Stimulated activated CD4-positive, alpha-beta T cell treated with anti-CD3 and anti-CD28 coated beads, Interleukin-15, amount 100 ng/mL, for 24 hours (primary cell): Measurements from ENCODE around the gene EXOC3L2.
"Not testable (repeated sequence)": the region's sequence is repeated elsewhere in the genome, so short reads cannot be mapped to it uniquely, and the experiment has no call there.

ENCODE experiments used
- DNase-seq: peaks from one replicate; pipeline ENCODE4 v3.0.0-alpha.2; 2020

Gene EXOC3L2

DNA sequence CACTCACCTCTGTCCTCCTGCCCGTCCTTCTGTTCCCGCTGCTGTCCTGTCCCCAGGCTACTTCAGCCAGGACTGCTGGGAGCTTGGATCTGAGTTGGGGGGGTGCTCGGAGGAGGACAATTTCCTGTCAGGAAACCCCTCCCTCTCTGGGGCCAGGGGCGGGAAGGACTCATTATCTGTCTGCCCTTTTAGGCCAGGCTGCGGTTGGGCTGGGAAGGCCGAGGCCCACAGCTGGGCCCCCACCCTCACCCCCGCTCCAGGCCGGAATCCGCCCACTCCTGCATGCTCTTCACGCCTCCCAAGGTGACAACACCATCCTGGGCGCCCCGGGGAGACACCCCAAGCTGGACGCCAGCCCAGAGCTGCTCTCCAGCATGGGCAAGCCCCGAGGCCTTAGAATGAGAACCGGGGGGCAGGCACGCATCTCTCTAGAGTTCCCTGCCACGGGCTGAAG is at the start of gene EXOC3L2:
Gene EXOC3L2 (minus strand): TSS at position 74 of the 454 bp plus-strand sequence. CDS start 6,362 bp downstream, outside the sequence.
- DNase-seq, result no peak

- no peak for DNase-seq
These were observed 49.3 kb upstream of the EXOC3L2 start for GRCh38 chr19:45294291-45295029.

- DNase-seq, result peak; percentile 36
These were observed 48.5 kb upstream of the EXOC3L2 start for GRCh38 chr19:45293682-45294081.

GRCh38 chr19:45291834-45292233 is 46.6 kb upstream of the EXOC3L2 start:
- DNase-seq, result no peak

- no peak for DNase-seq
These were observed 45.2 kb upstream of the EXOC3L2 start for GRCh38 chr19:45290381-45290931.

DNA sequence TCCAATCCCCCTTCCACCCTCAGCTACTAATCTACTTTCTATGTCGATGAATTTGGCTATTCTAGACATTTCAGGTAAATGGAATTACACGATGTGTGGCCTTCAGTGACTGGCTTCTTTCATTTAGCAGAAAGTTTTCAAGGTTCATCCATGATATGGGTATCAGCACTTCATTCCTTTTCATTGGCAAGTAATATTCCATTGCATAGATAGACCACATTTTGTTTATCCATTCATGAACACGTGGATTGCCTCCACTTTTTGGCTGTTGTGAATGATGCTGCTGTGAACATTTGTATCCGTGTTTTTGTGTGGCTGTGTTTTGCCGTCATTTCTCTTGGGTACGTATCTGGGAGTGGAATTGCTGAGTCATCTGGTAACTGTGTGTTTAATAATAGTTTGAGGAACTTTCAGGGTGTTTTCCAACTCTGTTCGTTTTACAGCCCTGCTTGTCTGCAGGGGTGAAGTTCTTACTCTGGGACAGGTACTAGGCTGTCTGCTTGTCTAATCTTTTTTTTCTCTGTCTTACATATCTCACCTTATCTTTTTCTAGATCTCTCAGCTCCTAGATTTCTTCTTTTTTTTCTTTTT is 38.3 kb upstream of the EXOC3L2 start:
- DNase-seq, result no peak

- DNase-seq, result no peak
These were observed 35.3 kb upstream of the EXOC3L2 start for GRCh38 chr19:45280471-45280961.

DNA sequence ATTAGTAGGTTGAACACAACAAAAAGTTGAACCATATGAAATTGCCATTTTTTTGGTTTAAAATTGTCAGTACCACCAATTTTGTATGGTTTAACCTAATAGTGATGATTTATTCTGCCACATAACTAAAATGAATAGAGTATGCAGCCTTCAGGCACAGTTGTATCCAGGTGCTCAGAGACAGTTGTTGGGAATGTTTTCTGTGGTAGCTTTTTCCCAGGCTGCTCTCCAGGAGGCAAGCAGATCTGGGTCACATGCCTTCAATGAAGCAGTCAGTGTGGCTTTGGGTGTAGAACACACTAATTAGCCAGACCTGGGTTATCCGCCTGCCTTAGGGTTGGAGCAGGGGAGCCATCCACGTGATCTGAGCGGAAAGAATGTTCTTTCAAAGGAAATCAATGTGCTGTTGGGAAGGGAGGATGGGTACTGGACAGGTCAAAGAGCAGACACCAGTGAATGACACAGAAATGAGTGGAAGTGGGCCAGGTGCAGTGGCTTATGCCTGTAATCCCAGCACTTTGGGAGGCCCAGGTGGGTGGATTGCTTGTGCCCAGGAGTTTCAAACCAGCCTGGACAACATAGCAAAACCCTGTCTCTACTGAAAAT is 34.5 kb upstream of the EXOC3L2 start:
- no peak for DNase-seq

DNA sequence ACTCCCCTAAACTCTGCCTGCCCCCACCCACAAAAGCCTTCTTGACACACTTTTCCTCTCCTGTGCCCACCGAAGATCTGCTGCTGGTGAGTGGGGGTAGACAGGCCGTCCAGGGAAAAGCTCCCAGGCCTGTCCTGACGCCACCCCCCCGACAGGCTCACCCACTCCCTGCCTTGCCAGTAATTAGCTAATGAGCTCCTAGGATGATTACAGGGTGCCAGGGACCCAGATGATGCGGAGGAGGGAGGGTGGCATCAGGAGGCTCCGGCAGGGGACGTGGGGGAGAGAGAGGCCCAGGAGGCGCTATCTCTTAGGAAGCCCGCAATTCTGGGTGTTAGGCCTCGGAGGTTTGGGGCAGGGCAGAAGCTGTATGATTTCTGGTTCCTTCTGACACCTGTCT is 32.9 kb upstream of the EXOC3L2 start:
- no peak for DNase-seq

- DNase-seq, result no peak
These were observed 31.1 kb upstream of the EXOC3L2 start for GRCh38 chr19:45276284-45276687.

DNA sequence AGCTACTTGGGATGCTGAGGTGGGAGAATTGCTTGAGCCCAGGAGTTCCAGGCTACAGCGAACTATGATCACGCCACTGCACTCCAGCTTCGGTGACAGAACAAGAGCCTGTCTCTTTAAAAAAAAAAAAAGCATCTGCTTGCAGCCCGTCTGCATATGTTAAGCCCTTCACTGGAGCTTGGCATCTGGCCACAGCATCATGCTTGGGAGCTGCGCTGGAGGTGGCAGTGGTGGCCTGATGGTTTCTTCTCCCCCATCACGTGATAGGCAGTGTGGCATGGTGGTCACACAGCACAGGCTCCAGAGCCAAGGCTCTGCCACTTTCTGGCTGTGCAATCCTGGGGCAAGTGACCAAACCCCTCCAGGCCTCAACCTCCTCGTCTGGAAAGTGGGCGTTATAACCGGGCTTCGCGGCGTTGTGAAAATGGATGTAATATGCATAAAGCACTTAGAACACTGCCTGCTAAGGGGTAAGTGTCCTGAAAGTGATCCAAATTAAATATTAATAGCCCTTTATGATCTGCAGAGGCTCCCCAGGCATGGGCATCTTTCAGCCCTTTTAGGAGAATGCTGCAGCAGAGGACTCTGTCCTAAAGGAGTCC is 30.3 kb upstream of the EXOC3L2 start:
- no peak for DNase-seq

GRCh38 chr19:45273521-45273855 is 28.3 kb upstream of the EXOC3L2 start:
- no peak for DNase-seq

DNA sequence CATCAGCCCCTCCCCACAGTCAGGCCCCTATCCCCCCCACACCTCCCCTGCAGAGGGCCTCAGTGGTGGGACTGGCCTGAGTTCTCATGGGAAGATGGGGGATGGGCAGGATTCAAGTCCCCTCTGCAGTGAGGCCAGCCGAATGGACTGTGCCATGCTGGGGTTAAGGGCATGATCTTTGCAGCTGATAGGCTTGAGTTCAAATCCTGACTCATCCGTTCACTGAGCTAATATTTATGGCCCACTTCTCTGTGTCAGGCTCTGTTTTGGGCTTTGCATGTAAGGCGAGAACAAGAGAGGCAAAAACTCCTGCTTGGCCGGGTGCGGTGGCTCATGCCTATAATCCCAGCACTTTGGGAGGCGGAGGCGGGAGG is 26.5 kb upstream of the EXOC3L2 start:
- no peak for DNase-seq

- no peak for DNase-seq
These were observed 26.0 kb upstream of the EXOC3L2 start for GRCh38 chr19:45271098-45271734.

GRCh38 chr19:45269939-45270338 is 24.7 kb upstream of the EXOC3L2 start:
- not testable (repeated sequence) for DNase-seq

- no peak for DNase-seq
These were observed 22.1 kb upstream of the EXOC3L2 start for GRCh38 chr19:45267296-45267695.

DNA sequence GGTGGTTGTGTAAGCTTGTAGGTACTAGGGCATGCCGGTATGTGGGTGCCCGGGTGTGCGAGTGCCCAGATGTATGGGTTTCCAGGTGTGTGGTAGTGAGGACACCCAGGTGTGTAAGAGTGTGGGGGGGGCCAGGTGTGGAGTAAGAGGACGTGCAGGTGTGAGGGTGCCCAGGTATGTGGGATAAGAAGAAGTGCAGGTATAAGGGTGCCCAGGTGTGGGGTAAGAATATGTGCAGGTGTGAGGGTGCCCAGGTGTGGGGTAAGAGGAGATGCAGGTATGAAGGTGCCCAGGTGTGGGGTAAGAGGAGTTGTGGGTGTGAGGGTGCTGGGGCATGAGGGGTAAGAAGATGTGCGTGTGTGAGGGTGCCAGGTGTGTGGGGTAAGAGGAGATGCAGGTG is 20.2 kb upstream of the EXOC3L2 start:
- no peak for DNase-seq

GRCh38 chr19:45264781-45265317 is 19.6 kb upstream of the EXOC3L2 start:
- DNase-seq, result no peak

GRCh38 chr19:45263013-45263412 is 17.8 kb upstream of the EXOC3L2 start:
- DNase-seq, result no peak

DNA sequence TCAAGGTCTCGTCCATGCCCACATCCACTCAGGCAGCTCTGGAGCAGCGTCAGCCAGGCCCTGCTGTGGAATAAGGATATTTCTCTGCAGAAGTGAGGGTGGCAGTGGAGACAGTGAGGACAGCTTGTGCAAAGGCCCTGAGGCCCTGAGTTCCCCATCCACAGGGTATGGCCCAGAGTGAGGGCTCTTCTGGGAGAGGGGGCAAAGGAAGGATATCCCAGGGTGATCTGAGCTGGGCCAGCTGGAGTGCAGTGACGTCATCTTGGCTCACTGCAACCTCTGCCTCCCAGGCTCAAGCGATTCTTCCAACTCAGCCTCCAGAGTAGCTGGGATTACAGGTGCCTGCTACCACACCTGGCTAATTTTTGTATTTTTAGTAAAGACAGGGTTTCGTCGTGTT is 17.4 kb upstream of the EXOC3L2 start:
- DNase-seq, result no peak

- no peak for DNase-seq
These were observed 13.7 kb upstream of the EXOC3L2 start for GRCh38 chr19:45258862-45259261.

DNA sequence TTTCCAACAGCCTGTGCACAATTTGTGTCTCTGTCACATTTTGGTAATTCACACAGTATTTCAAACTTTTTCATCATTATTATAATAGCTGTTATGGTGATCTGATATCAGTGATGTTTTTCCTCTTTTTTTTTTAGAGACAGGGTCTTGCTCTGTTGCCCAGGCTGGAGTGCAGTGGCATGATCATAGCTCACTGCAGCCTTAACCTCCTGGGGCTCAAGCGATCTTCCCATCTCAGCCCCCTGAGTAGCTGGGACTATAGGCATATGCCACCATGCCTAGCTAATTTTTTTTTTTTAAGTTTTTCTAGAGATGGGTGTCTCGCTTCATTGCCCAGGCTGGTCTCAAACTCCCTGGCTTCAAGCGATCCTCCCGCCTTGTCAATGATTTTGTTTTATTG is 11.6 kb upstream of the EXOC3L2 start:
- no peak for DNase-seq
